SW480 (cell line): ENCODE measurements around the gene TMEM101.
"Not testable (repeated sequence)": the region's sequence is repeated elsewhere in the genome, so short reads cannot be mapped to it uniquely, and the experiment has no call there.

Experiments
- DNase-seq: peaks from one replicate; pipeline ENCODE4 v3.0.0-alpha.2; 2016; ENCODE audit warnings: low spot score

The TMEM101 gene

DNA sequence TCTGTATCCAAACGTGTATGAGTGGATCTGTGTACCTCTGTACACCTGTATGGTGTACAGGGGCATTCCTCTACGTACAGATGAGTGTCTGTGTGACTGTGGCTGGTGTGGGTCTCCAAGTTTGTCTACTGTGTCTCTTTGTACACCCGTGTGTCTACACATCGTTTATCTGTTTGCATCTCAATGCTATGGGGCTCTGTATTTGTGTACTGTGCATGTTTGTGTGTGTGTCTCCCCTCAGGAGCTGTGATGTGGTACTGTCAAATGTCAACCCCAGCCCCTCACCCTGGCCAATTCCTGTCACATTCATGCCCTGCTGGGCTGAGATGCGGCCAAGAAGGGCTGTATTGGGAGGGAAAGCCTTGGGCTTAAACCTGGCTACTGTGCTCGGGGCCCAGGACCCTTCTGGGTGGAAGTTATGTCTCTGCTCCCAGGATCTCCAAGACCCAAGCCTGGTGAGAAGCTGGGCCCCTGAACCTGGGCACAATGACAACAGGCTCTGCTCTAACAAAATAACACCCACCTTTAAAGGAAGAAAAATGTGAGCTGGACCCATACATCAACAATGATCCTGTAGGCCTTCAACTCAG lies 13.8 kb downstream of the TMEM101 start:
- DNase-seq, result no peak

DNA sequence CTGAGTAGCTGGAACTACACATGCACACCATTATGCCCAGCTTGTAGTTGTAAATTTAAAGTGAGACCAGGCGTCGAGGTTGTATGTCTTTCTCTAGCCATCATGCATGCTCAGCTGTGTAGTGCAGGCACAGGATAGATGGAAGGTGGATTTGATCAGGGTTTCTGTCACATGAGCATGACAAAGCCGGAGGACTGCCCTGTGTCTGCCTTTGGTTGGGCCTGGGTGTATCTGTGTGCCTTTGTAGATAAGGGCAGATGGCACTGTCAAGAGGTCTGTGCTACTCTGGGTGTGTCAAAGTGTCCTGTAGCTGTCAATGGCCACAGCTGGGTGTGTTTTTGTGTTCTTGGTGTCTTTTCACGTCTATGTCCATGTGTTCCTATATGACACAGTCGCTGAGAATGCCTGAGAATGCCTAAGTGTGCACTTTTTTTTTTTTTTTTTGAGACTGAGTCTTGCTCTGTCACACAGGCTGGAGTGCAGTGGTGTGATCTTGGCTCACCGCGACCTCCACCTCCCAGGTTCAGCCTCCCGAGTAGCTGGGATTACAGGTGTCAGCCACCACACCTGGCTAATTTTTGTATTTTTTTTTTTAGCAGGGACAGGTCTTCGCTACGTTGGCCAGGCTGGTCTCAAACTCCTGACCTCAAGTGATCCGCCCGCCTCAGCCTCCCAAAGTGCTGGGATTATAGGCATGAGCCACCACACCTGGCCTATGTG lies 14.5 kb downstream of the TMEM101 start:
- DNase-seq, result no peak

DNA sequence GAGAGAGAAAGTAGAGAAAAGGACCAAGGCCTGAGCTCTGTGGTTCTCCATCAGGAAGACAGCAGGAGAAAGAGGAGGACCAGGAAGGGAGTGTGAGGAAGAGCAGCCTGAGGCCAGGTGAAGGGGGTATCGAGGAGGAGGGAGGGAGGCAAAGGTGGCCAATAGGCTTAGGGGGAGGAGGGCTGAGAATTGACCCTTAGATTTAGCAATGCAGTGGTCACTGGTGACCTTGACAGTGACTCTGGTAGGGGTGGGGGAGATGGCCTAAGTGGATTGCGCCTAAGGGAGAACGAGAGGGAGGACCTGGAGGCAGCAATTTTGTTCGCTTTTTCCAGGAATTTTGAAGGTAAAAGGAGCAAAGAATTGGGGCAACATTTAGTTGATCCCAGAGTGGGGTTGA lies 15.7 kb downstream of the TMEM101 start:
- no peak for DNase-seq

DNA sequence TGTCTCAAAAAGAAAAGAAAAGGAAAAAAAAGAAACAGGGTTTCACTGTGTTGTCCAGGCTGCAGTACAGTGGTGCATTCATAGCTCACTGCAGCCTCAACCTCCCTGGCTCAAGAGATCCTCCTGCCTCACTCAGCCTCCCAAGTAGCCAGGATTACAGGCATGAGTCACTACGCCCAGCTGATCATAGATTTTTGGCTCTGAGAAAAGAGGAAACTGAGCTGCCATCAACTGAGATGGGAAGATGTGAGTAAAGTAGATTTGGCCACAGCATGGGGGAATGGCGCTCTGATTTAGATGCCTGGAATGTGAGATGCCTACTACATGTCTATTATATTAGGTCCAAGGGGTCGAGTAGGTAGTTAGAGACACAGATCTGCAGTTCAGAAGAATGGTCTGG lies 16.2 kb downstream of the TMEM101 start:
- no peak for DNase-seq

DNA sequence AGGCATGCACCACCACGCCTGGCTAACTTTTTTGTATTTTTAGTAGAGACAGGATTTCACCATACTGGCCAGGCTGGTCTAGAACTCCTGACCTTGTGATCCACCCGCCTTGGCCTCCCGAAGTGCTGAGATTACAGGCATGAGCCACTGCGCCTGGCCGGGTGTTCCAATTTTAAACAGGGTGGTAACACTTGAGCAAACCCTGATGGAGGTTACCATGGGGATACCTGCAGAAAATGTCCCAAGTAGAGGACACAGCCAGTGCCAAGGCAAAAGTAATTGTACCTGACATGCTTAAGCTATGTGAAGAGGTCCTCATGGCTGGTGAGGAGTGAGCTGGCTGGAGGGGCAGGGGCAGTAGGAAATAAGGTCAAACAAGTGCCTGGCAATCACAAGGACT lies 17.6 kb downstream of the TMEM101 start:
- DNase-seq, result not testable (repeated sequence)

DNA sequence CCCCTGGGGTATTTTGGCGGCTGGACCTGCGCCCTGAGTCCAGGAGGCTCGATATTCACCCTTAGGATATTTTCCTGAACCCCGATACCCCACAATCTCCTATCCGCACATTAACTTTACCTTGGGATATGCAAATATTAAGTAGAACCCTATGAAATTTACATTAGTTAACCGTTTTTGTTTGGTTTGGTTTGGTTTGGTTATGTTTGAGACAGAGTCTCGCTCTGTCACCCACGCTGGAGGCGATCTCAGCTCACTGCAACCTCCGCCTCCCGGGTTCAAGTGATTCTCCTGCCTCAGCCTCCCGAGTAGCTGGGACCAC lies 19.7 kb downstream of the TMEM101 start:
- DNase-seq, result no peak

- peak; percentile 28 for DNase-seq
Observed at GRCh38 chr17:43994272-43995149, 20.3 kb downstream of the TMEM101 start.

DNA sequence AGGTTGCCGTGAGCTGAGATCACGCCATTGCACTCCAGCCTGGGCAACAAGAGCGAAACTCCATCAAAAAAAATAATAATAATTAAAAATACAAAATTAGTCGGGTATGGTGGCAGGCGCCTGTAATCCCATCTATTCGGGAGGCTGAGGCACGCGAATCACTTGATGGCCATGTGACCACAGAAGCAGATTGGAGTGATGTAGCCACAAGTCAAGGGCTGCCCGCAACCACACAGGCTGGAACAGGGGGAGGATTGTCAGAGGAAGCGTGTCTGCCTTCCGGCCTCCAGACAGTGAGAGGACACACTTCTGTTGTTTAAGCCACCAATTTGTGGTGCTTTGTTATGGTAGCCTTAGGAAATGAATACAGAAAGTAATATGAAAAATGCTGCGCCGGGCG lies 22.1 kb downstream of the TMEM101 start:
- no peak for DNase-seq

- DNase-seq, result no peak
Observed at GRCh38 chr17:43988301-43988700, 26.5 kb downstream of the TMEM101 start.

- DNase-seq, result no peak
Observed at GRCh38 chr17:43987131-43988021, 27.4 kb downstream of the TMEM101 start.

DNA sequence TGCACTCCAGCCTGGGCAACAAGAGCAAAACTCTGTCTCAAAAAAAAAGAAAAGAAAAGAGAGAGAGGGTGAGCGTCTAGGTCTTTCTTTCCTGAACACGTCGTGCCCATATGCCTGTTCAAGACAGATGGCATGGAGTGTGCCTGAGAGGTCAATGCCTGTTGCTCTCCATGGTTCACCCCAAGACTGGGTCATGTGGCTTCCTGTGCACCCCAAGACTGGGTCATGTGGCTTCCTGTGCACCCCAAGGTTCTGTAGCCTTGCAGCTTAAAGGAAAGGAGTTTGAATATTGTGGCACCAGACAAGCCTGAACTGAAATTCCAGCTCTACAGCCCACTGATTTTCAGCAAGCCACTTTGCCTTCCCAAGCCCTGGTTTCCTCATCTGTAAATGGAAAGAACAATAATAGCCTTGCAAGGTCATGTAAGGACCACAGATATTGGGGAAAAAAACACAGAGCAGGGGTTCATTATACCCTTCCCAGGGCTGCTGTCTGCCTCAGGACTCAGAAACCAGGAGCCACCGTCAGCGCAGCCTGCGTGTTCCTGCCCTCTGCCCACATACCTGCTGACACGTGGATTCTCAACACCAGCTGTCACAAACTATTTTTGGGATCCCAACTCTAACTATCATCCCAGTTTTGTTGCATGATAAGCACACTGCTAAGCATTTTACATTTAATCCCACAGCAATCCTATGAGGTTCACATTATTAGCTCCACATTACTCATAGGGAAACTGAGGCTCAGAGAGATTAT lies 28.4 kb downstream of the TMEM101 start:
- no peak for DNase-seq

DNA sequence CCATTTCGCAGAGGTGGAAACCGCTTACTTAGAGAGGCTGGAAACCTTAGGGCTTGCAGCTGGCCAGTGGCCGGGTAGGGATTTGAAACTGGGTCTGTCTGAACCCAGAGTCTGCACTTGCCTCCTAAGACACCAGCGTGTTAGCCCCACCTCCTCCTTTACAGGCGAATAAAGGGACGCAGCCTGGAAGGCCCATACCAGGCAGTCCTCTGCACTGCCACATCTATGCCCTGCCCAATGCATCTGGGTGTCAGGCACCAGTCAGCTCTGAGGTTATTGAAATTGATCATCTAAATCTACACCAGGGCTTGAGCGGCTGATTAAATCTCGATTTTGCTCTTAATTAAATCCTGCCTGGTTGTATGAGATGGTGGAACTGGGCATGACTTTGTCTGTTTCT lies 30.2 kb downstream of the TMEM101 start:
- no peak for DNase-seq

DNA sequence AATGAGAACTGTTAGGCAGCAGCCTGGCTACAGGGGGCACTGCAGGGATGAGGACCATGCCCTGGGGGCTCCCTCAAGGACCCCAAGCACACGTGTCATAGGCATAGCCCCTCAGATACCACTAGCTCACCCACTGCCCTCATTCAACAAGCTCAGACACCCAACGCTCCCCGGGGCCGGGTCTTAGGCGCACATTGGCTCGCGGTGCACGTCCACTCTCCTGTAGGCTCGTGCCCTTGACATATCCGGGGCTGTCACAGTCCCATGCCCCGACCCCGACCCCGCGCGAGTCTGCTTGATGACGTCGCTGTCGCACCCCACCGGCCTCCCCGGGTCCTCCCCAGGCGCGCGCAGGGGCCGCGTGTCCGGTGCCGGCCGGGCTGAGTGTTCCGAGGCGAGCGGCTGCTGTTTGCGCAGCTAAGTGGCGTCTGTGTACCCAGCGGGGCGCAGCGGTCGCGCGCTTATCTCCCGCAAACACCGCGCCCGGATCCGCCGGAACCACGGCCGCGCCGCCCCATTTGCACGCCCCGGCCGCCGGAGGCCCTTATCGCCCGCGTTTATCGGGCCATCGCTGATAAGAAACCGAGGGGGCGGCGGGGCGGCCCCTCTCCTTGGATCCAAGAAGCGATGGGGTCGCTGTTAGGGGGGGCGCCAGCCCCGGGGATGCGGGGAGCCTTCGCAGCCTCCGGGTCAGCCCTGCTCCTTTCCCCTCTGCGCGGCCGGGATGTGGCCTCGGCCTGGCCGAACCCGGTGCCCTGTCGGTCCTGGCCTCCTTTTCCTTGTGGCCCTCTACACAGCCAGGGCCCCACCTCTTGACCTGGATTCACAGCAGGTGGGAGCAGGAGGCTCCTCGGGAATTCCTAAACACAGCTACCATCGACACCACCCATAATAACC lies 31.0 kb downstream of the TMEM101 start:
- no peak for DNase-seq

- no peak for DNase-seq
Observed at GRCh38 chr17:43983196-43983514, 31.6 kb downstream of the TMEM101 start.

- no peak for DNase-seq
Observed at GRCh38 chr17:43982171-43982570, 32.6 kb downstream of the TMEM101 start.

GRCh38 chr17:43979671-43980070 lies 35.1 kb downstream of the TMEM101 start:
- DNase-seq, result no peak

GRCh38 chr17:43979011-43979410 lies 35.8 kb downstream of the TMEM101 start:
- no peak for DNase-seq

- no peak for DNase-seq
Observed at GRCh38 chr17:43978078-43978477, 36.7 kb downstream of the TMEM101 start.

DNA sequence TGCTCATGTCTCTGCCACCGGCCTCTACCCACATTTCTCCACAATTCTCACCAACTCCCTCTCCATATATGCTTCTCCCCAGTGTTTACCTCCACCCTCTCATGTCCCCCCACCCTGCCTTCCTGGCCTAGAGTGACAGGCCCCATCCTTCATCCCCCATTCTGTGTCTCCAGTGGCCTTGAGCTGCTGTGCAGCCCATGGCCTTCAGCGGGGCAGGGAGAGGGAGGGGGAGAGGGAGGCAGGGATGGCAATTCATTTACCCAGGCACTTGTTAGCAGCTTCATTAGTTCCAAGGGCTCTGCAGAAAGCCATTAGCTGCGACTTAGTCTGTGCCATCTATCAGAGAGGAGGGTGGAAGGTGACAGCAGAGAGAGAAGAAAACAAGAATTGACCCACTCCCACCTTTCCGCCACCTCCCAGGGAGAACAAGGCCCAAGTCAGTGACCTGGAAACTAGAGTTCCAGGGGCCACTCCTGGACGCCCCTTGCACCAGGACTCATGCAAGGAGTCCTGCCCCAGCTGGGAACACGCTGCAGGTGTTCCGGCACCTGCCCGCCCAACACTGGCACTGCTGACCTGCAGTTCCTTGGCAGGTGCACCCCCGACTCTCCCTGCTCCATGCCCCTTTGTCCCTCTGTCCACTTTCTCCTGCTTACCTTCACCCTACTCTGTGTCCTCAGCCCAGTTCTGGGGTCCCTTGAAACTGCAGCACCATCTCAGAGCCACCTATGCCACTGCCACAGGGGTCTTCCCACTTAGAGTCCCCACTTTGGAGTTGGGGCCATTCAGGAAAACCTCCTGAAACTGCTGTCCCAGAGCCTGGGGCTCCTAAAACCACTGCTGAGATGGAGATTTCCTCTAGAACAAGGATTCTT lies 37.6 kb downstream of the TMEM101 start:
- DNase-seq, result no peak

DNA sequence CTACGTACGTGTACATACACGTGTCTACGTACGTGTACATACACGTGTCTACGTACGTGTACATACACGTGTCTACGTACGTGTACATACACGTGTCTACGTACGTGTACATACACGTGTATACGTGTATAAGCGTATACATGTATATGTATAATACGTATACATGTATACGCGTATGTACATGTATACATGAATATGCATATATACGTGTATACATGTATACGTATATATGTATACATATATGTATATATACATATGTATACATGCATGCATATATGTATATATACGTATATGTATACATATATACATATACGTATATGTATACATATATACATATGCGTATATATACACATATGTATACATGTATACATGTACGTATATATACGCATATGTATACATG lies 38.9 kb downstream of the TMEM101 start:
- no peak for DNase-seq
